Adrenal gland (tissue), 19 donors: ENCODE results near the gene CSN1S1. TPM values are rescaled to one million over a fixed set of nuclear protein-coding genes. Genes with fewer than 3 reads are reported as not detected.

ENCODE experiments used
- DNase-seq, 7 donors: peaks; one replicate each; pipeline ENCODE4 v3.0.0-alpha.2; 2019 to 2020
- H3K27ac ChIP-seq, 5 donors: fragments of 200-600 bp; sonication (generic) in 4 of 5; 1 replicate in 3 of 5; 2 replicates in 2 of 5; pipeline versions ENCODE4 v1.5.1 to v1.8.0; 2016 to 2020; ENCODE audit warnings: mild to moderate bottlenecking in 1 of 5
- H3K27me3 ChIP-seq: fragments of 200-600 bp; 2 replicates; pipeline ENCODE4 v1.8.0; 2021
- H3K36me3 ChIP-seq, 2 donors: fragments of 200-600 bp; replicated peaks in 1 of 2; 1 replicate in 1 of 2; 2 replicates in 1 of 2; pipeline versions ENCODE4 v1.5.1 to v1.8.0; 2018 to 2022
- H3K4me1 ChIP-seq, 2 donors: fragments of 200-600 bp; replicated peaks in 1 of 2; 1 replicate in 1 of 2; 2 replicates in 1 of 2; pipeline versions ENCODE4 v1.5.1 to v1.8.0; 2018 to 2021
- H3K4me3 ChIP-seq, 4 donors: fragments of 200-600 bp; sonication (generic) in 3 of 4; one replicate each; pipeline ENCODE4 v1.5.1; 2016 to 2018
- H3K9me3 ChIP-seq, 3 donors: fragments of 200-600 bp; sonication (generic) in 1 of 3; replicated peaks in 1 of 3; 1 replicate in 2 of 3; 2 replicates in 1 of 3; pipeline versions ENCODE4 v1.5.1 to v1.8.0; 2016 to 2021
- POLR2A ChIP-seq, 2 donors: fragments of 450-650 bp; IDR thresholded peaks; one replicate each; pipeline ENCODE4 v1.6.1; 2017; ENCODE audit warnings: antibody characterized with exemption in 2 of 2, mild to moderate bottlenecking in 2 of 2, moderate library complexity in 1 of 2
- WGBS, 4 donors: extraction: QIAGEN DNeasy Blood & Tissue Kit in 2 of 4; methylation state at CpG; one replicate each; pipeline versions ENCODE4 v1.1.5 to v1.1.7; 2013 to 2017; 5-methylcytosine and 5-hydroxymethylcytosine counted together
- intact Hi-C, 2 donors: fragments of 100-400 bp; cut with DNase I; formaldehyde crosslinking; loops; one replicate each; pipeline versions ENCODE4 v1.14.1 to v1.15.0; 2022 to 2023
- long read RNA-seq, 10 donors: library from polyadenylated mRNA in 3 of 10; unstranded in 2 of 10; stranded (forward) in 1 of 10; transcript quantifications; one replicate each; pipeline ENCODE4 v2.0.0 and lab custom pipeline, GENCODE V29; 2021 to 2026
- polyA plus RNA-seq, 3 donors: library from polyadenylated mRNA; stranded (reverse); fragments of 200-250 nt in 2 of 3; fragments of 350-450 nt in 1 of 3; fragmentation: Illumina TruSeq in 1 of 3; extraction: RNeasy Lipid Tissue Mini Kit (QIAGEN cat#74804) in 1 of 3; gene quantifications; one replicate each; pipeline ENCODE4 v1.2.3, GENCODE V29; 2013 to 2014
- total RNA-seq, 9 donors: library from RNA; depleted of rRNA in 4 of 9; stranded (reverse); fragments of >200 nt in 4 of 9; fragments of 120-200 nt in 1 of 9; fragmentation: NEBNext Ultra II Directional in 1 of 9; extraction: Animal tissue kit (Norgen Biotek cat#: 25700) in 1 of 9; gene quantifications; one replicate each; pipeline versions ENCODE4 v1.1.0 to v1.2.4, GENCODE V29; 2013 to 2023
- TF ChIP-seq, protein P1 (sequence below), 6 experiments: fragments of 450-650 bp in 4 of 6; fragments of 200-600 bp in 2 of 6; sonication (generic) in 1 of 6; IDR thresholded peaks; 1 replicate in 5 of 6; 2 replicates in 1 of 6; pipeline versions ENCODE4 v1.5.1 to v1.8.0; 2016 to 2021; ENCODE audit warnings: antibody characterized with exemption in 6 of 6, mild to moderate bottlenecking in 2 of 6, moderate library complexity in 1 of 6
- donor health status: healthy with polysubstance abuse.
- donor health status: Bipolar disorder and iron deficiency.
- donor health status: DM: yes; HTN: yes; CAD: no.
- donor health status: DM: no; HTN: no; CAD: no.
- donor health status: DM: no; HTN: no; CAD: no.
- donor health status: DM: yes; HTN: yes; CAD: no.

The CSN1S1 gene, protein sequence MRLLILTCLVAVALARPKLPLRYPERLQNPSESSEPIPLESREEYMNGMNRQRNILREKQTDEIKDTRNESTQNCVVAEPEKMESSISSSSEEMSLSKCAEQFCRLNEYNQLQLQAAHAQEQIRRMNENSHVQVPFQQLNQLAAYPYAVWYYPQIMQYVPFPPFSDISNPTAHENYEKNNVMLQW
- total RNA-seq (not detected), polyA plus RNA-seq (under 1 TPM in 1 of 3 donors, not detected in 2; 0.17 TPM)
- long read RNA-seq, donor 1 = 0 reads
- long read RNA-seq, donor 2 = 0 reads
- long read RNA-seq, donor 3 = 0 reads
- long read RNA-seq, donor 4 = 0 reads
- long read RNA-seq, donor 5 = 0 reads
- long read RNA-seq, donor 6 = 0 reads
- long read RNA-seq, donor 7 = 0 reads
- long read RNA-seq, donor 8 = 0 reads
- long read RNA-seq, donor 9 = 0 reads
- long read RNA-seq, donor 10 = 0 reads

- intact Hi-C loops = no loop called here
- Histone ChIP-seq H3K4me1 (no peaks in the 10 kb centered on the region), H3K4me3 (no peak within 1 kb of the TSS), H3K9me3 (no peaks in the 10 kb centered on the region), H3K27ac (no peak within 1 kb of the TSS), H3K36me3 (no peaks in the 10 kb centered on the region), H3K27me3 (no peaks in the 10 kb centered on the region)
- no peak for DNase-seq
- WGBS, 4 donors = 88 to 93% (median 91%) methylated on average over 3 of the region's 3 CpGs
- TF ChIP-seq, protein P1, sequence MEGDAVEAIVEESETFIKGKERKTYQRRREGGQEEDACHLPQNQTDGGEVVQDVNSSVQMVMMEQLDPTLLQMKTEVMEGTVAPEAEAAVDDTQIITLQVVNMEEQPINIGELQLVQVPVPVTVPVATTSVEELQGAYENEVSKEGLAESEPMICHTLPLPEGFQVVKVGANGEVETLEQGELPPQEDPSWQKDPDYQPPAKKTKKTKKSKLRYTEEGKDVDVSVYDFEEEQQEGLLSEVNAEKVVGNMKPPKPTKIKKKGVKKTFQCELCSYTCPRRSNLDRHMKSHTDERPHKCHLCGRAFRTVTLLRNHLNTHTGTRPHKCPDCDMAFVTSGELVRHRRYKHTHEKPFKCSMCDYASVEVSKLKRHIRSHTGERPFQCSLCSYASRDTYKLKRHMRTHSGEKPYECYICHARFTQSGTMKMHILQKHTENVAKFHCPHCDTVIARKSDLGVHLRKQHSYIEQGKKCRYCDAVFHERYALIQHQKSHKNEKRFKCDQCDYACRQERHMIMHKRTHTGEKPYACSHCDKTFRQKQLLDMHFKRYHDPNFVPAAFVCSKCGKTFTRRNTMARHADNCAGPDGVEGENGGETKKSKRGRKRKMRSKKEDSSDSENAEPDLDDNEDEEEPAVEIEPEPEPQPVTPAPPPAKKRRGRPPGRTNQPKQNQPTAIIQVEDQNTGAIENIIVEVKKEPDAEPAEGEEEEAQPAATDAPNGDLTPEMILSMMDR (IDR thresholded peaks at IDR 0.05) = no peak
- no peak for TF ChIP-seq POLR2A (IDR thresholded peaks at IDR 0.05)
Measured at GRCh38 chr4:69930768-69931167, at the start of gene CSN1S1. CSN1S1 (plus strand) TSS chr4:69931068; CDS start chr4:69932556, 1,488 bp downstream.

GRCh38 chr4:69881173-69881773 lies 49.6 kb upstream of the CSN1S1 start:
- Histone ChIP-seq H3K27me3 (no peaks in the 10 kb centered on the region), H3K27ac (no peak overlapping the region), H3K36me3 (no peaks in the 10 kb centered on the region), H3K4me3 (no peak overlapping the region), H3K4me1 (no peaks in the 10 kb centered on the region), H3K9me3 (no peaks in the 10 kb centered on the region)
- TF ChIP-seq, protein P1 (IDR thresholded peaks at IDR 0.05) = peak; percentile 71 to 92 (median 86)
- no peak for TF ChIP-seq POLR2A (IDR thresholded peaks at IDR 0.05)
- intact Hi-C loops = loop anchor here (5.0 kb wide), 1 partner anchor 194 kb away; no protein-coding TSS in a partner anchor
- peak; percentile 14 to 63 (median 40) for DNase-seq

DNA sequence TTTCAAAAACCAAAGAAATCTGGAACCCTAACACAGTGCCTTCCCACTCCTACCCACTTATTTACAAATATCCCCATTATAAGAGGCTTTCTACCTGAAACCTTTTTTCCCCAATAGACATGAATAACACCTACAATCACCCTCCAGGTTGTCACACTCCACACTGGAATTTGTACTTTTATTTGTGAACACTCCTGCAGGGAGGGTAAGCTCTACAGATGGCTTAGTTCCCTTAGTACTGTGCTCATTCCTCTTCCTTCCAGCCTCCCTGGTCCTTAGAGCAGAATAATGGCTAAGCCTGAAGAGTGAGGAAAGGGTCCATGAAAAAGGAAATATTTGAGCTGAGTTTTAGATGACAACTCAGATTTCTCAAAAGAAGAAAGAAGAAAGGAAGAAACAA lies 48.7 kb upstream of the CSN1S1 start:
- intact Hi-C loops = loop anchor here (5.0 kb wide), 1 partner anchor 195 kb away; no protein-coding TSS in a partner anchor
- H3K27ac ChIP-seq = no peak overlapping the region
- H3K9me3 ChIP-seq = no peaks in the 10 kb centered on the region
- no peaks in the 10 kb centered on the region for H3K36me3 ChIP-seq
- no peak for TF ChIP-seq POLR2A (IDR thresholded peaks at IDR 0.05)
- TF ChIP-seq, protein P1 (IDR thresholded peaks at IDR 0.05) = no peak
- H3K4me1 ChIP-seq = no peaks in the 10 kb centered on the region
- H3K4me3 ChIP-seq = no peak overlapping the region
- no peaks in the 10 kb centered on the region for H3K27me3 ChIP-seq
- DNase-seq = no peak

GRCh38 chr4:69888336-69888735 lies 42.5 kb upstream of the CSN1S1 start:
- Histone ChIP-seq H3K9me3 (no peaks in the 10 kb centered on the region), H3K27me3 (no peaks in the 10 kb centered on the region), H3K4me1 (no peaks in the 10 kb centered on the region), H3K36me3 (no peaks in the 10 kb centered on the region), H3K4me3 (no peak overlapping the region), H3K27ac (no peak overlapping the region)
- TF ChIP-seq, protein P1 (IDR thresholded peaks at IDR 0.05) = no peak
- TF ChIP-seq POLR2A (IDR thresholded peaks at IDR 0.05) = no peak
- no peak for DNase-seq
- intact Hi-C loops = no loop called here
